B cell (primary cell): ENCODE results near the gene PTPN7. TPM values are rescaled to one million over a fixed set of nuclear protein-coding genes. Genes with fewer than 3 reads are reported as not detected.

Experiments used
- ATAC-seq: fragments of 200-7000 bp; cut with Tn5 transposase; one replicate; pipeline ENCODE4 v1.10.0; 2021; ENCODE audit warnings: low read depth, mild to moderate bottlenecking, moderate number of reproducible peaks, moderate library complexity
- CTCF ChIA-PET: fragments of 350-600 bp; sonication (Branson Sonifier 250); formaldehyde crosslinking; loops from one replicate; lab custom pipeline; 2021; ENCODE audit warnings: antibody characterized with exemption, inconsistent platforms; lab: Charles Lee
- POLR2A ChIA-PET: fragments of 350-600 bp; sonication (Branson Sonifier 250); formaldehyde crosslinking; loops from one replicate; lab custom pipeline; 2021; ENCODE audit warnings: antibody characterized with exemption; lab: Charles Lee
- DNase-seq: peaks from one replicate; pipeline ENCODE4 v3.0.0; 2013
- H2AFZ ChIP-seq: 2 replicates; pipeline ENCODE4 v1.6.1; 2012; ENCODE audit warnings: mild to moderate bottlenecking, low read depth, low read length; ENCODE audit not compliant: insufficient read depth, poor library complexity, severe bottlenecking
- H3K27ac ChIP-seq, 2 donors: 1 replicate in 1 of 2; 2 replicates in 1 of 2; pipeline ENCODE4 v1.5.1; 2012 to 2013; ENCODE audit warnings: low read length in 2 of 2, mild to moderate bottlenecking in 2 of 2, moderate library complexity in 1 of 2
- H3K27me3 ChIP-seq, 4 experiments: fragments of 200-600 bp in 1 of 4; sonication (generic) in 1 of 4; replicated peaks in 1 of 4; 1 replicate in 2 of 4; 2 replicates in 2 of 4; pipeline versions ENCODE4 v1.6.1 to v1.7.0; 2013 to 2016; ENCODE audit warnings: low read length in 3 of 4, mild to moderate bottlenecking in 2 of 4, mixed read lengths in 1 of 4, moderate library complexity in 1 of 4; ENCODE audit not compliant: insufficient read depth in 4 of 4, control insufficient read depth in 3 of 4; ENCODE audit errors: control extremely low read depth in 1 of 4
- H3K36me3 ChIP-seq, 2 experiments: replicated peaks in 1 of 2; 1 replicate in 1 of 2; 2 replicates in 1 of 2; pipeline versions ENCODE4 v1.6.1 to v1.7.1; 2013; ENCODE audit warnings: low read length in 1 of 2; ENCODE audit not compliant: insufficient read depth in 2 of 2, control insufficient read depth in 1 of 2; ENCODE audit errors: control extremely low read depth in 1 of 2, extremely low read depth in 1 of 2
- H3K4me1 ChIP-seq, 2 donors: fragments of 200-600 bp in 1 of 2; sonication (generic) in 1 of 2; 1 replicate in 1 of 2; 2 replicates in 1 of 2; pipeline versions ENCODE4 v1.5.1 to v1.6.1; 2013 to 2017; ENCODE audit warnings: low read length in 2 of 2; ENCODE audit not compliant: control insufficient read depth in 2 of 2, insufficient read depth in 2 of 2
- H3K4me2 ChIP-seq: replicated peaks from 2 replicates; pipeline ENCODE3; 2012; ENCODE audit warnings: mild to moderate bottlenecking, low read depth, low read length; ENCODE audit not compliant: poor library complexity, severe bottlenecking
- H3K4me3 ChIP-seq, 5 experiments: fragments of 200-600 bp in 1 of 5; sonication (generic) in 1 of 5; 1 replicate in 3 of 5; 2 replicates in 2 of 5; pipeline versions ENCODE4 v1.5.1 to v1.7.0; 2011 to 2016; ENCODE audit warnings: low read length in 4 of 5, mild to moderate bottlenecking in 4 of 5, low read depth in 2 of 5, control low read depth in 1 of 5, moderate library complexity in 1 of 5; ENCODE audit not compliant: insufficient read depth in 1 of 5; ENCODE audit errors: control extremely low read depth in 1 of 5, extremely low read depth in 1 of 5
- H3K79me2 ChIP-seq: fragments of 200-600 bp; sonication (generic); one replicate; pipeline ENCODE4 v1.6.0; 2016; ENCODE audit warnings: low read length; ENCODE audit not compliant: control insufficient read depth, insufficient read depth
- H3K9ac ChIP-seq: fragments of 200-600 bp; sonication (generic); 2 replicates; pipeline ENCODE4 v1.6.1; 2017; ENCODE audit warnings: mild to moderate bottlenecking, low read length, moderate library complexity
- H3K9me3 ChIP-seq, 3 donors: one replicate each; pipeline versions ENCODE4 v1.6.1 to v1.7.1; 2013; ENCODE audit warnings: low read length in 2 of 3; ENCODE audit not compliant: control insufficient read depth in 2 of 3, insufficient read depth in 1 of 3; ENCODE audit errors: control extremely low read depth in 1 of 3
- H4K20me1 ChIP-seq: 2 replicates; pipeline ENCODE4 v1.6.0; 2012; ENCODE audit warnings: mild to moderate bottlenecking, low read length; ENCODE audit not compliant: insufficient read depth, control insufficient read depth, poor library complexity, severe bottlenecking
- H3K27ac Mint-ChIP-seq: one replicate; pipeline ENCODE4 v1.8.0; 2021; ENCODE audit warnings: mixed read lengths
- H3K27me3 Mint-ChIP-seq: one replicate; pipeline ENCODE4 v1.8.0; 2021; ENCODE audit warnings: mixed read lengths
- H3K4me1 Mint-ChIP-seq: one replicate; pipeline ENCODE4 v1.8.0; 2021; ENCODE audit warnings: mixed read lengths
- H3K4me3 Mint-ChIP-seq: one replicate; pipeline ENCODE4 v1.8.0; 2021; ENCODE audit warnings: mixed read lengths
- H3K9me3 Mint-ChIP-seq: one replicate; pipeline ENCODE4 v1.8.0; 2022; ENCODE audit warnings: mixed read lengths; ENCODE audit not compliant: insufficient read depth
- WGBS: methylation state at CpG from one replicate; pipeline ENCODE4 v1.1.5; 2013; ENCODE audit warnings: missing lambda C conversion rate; ENCODE audit not compliant: insufficient coverage; 5-methylcytosine and 5-hydroxymethylcytosine counted together
- intact Hi-C: fragments of 100-400 bp; cut with micrococcal nuclease; formaldehyde crosslinking; loops from one replicate; pipeline ENCODE4 v1.10.0; 2022
- polyA plus RNA-seq: library from polyadenylated mRNA; depleted of rRNA; stranded (reverse); fragments of >200 nt; gene quantifications from 2 replicates; pipeline ENCODE4 v1.2.3, GENCODE V29; 2012
- total RNA-seq, 2 donors: library from RNA; stranded (reverse); fragments of 120-200 nt in 1 of 2; gene quantifications; 1 replicate in 1 of 2; 2 replicates in 1 of 2; pipeline versions ENCODE4 v1.2.3 to v1.2.4, GENCODE V29; 2013 to 2022
- TF ChIP-seq, protein P1 (sequence below): fragments of 200-600 bp; IDR thresholded peaks from one replicate; pipeline ENCODE4 v1.8.0; 2022; ENCODE audit warnings: antibody characterized with exemption, mild to moderate bottlenecking

Gene PTPN7
- total and polyA plus RNA-seq, 2 donors (not counting 1 experiment from before 2014, with no cell fraction given), result 16.0 to 37.5 TPM

DNA sequence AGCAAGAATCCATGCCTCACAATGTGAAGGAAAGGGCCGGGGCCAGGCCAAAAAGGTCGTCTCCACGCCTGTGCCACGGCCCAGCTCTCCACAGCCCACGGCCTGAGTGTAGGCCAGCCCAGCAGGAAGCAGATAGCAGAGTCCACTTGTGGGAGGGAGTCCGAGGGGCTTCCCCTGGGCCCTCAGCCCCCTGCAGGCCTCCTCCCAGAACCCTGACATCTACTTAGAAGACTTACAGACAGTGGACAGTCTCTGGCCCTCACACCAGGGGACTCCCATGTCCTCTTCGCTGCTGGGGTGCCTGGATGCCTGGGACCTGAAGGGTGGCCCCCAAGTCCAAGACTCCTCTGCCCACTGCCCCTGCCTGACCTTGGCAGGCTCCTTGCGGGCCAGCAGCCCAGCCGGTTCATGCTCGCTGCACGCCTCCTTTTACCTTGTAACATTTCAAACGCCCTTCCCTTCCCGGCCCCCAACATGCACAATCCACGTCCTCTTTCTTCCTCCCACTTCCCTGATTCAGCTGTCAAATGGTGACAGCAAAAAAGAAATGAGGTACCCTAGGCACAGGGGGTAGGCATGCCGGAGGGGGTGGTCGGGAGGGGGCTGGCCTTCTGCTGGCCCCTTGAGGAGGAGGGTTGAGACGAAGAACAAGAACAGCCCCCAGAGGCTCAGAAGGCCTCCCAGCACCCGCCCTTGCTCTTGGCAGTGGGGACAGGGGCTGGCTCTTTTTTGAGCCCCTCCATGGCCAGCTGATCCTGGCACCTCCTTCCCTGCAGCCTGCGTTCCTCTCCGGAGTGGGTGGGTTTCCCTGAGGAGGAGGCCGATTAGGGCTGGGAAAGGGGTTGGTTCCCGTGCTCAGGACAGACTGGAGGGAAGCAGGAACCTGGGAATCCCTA lies 997 bp upstream of the PTPN7 start:
- H3K27me3 ChIP-seq, result no peaks in the 10 kb centered on the region
- 27% methylated on average over 18 of the region's 22 CpGs for WGBS
- H3K4me2 ChIP-seq, result peak overlapping the region; percentile 91
- TF ChIP-seq, protein P1, sequence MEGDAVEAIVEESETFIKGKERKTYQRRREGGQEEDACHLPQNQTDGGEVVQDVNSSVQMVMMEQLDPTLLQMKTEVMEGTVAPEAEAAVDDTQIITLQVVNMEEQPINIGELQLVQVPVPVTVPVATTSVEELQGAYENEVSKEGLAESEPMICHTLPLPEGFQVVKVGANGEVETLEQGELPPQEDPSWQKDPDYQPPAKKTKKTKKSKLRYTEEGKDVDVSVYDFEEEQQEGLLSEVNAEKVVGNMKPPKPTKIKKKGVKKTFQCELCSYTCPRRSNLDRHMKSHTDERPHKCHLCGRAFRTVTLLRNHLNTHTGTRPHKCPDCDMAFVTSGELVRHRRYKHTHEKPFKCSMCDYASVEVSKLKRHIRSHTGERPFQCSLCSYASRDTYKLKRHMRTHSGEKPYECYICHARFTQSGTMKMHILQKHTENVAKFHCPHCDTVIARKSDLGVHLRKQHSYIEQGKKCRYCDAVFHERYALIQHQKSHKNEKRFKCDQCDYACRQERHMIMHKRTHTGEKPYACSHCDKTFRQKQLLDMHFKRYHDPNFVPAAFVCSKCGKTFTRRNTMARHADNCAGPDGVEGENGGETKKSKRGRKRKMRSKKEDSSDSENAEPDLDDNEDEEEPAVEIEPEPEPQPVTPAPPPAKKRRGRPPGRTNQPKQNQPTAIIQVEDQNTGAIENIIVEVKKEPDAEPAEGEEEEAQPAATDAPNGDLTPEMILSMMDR, result no peak
- H3K9ac ChIP-seq, result peak overlapping the region; percentile 83
- DNase-seq (peak; percentile 40), ATAC-seq (no peak)
- peaks cover 2 to 14% of the 10 kb centered on the region in 2 experiments for H3K36me3 ChIP-seq
- peak overlapping the region; percentile 94 for H3K27ac Mint-ChIP-seq
- H3K27me3 Mint-ChIP-seq, result no peaks in the 10 kb centered on the region
- peaks cover 47% of the 10 kb centered on the region for H3K79me2 ChIP-seq
- ChIA-PET POLR2A (no interaction called here), CTCF (interaction anchor here (0.8 to 2.0 kb wide), 11 partner anchors 10 to 559 kb away, joined by 3 to 10 read pairs (median 4); no protein-coding TSS in a partner anchor)
- peak overlapping the region; percentile 69 for H2AFZ ChIP-seq
- H3K4me1 Mint-ChIP-seq, result peaks cover 84% of the 10 kb centered on the region
- peak overlapping the region; percentile 89 to 93 for H3K27ac ChIP-seq
- H4K20me1 ChIP-seq, result peaks cover 7% of the 10 kb centered on the region
- peaks cover 75 to 83% of the 10 kb centered on the region in 2 donors for H3K4me1 ChIP-seq
- H3K4me3 Mint-ChIP-seq, result peak overlapping the region; percentile 93
- H3K9me3 Mint-ChIP-seq, result no peaks in the 10 kb centered on the region
- no peaks in the 10 kb centered on the region for H3K9me3 ChIP-seq
- peak overlapping the region in 4 of 5 experiments; percentile 72 to 92 (median 76) for H3K4me3 ChIP-seq
- intact Hi-C loops, result loop anchor here (2.0 to 10.0 kb wide), 7 partner anchors 23 to 803 kb away; partner anchors contain the start of genes CSRP1, CYB5R1, IPO9 and RNPEP
